Erythroblast (primary cell): ENCODE data around the gene PPP3CA.

ENCODE experiments used
- GATA1 ChIP-seq: IDR thresholded peaks from 2 replicates; pipeline ENCODE4 v1.6.1; 2011; ENCODE audit warnings: low read depth, mild to moderate bottlenecking, control low read depth, low read length, moderate library complexity
- POLR2A ChIP-seq: IDR thresholded peaks from 2 replicates; pipeline ENCODE4 v1.6.1; 2011; ENCODE audit warnings: mild to moderate bottlenecking, low read length

- TF ChIP-seq POLR2A (no peak), GATA1 (no peak)
Observed at GRCh38 chr4:101239665-101240064, 107.7 kb downstream of the PPP3CA start.
